ENCODE results near the gene AGAP1. TPM values are rescaled to one million over a fixed set of nuclear protein-coding genes. Genes with fewer than 3 reads are reported as not detected.

AGAP1 gene
- total RNA-seq, 2 experiments from 2014 or later = 2.4 to 4.5 TPM

- no peaks in the 10 kb centered on the region for H3K4me1 Mint-ChIP-seq
- no peak overlapping the region for H3K27ac Mint-ChIP-seq
- POLR2A ChIA-PET = no interaction called here
- no peaks in the 10 kb centered on the region for H3K36me3 Mint-ChIP-seq
- no peak overlapping the region for H3K4me3 Mint-ChIP-seq
- no peaks in the 10 kb centered on the region for H3K9me3 Mint-ChIP-seq
- ATAC-seq (ENCODE audit: low read depth) (no peak), DNase-seq (no peak)
- H3K27me3 Mint-ChIP-seq = no peaks in the 10 kb centered on the region
Observed at GRCh38 chr2:235468978-235469655, 24.7 kb upstream of the AGAP1 start.

DNA sequence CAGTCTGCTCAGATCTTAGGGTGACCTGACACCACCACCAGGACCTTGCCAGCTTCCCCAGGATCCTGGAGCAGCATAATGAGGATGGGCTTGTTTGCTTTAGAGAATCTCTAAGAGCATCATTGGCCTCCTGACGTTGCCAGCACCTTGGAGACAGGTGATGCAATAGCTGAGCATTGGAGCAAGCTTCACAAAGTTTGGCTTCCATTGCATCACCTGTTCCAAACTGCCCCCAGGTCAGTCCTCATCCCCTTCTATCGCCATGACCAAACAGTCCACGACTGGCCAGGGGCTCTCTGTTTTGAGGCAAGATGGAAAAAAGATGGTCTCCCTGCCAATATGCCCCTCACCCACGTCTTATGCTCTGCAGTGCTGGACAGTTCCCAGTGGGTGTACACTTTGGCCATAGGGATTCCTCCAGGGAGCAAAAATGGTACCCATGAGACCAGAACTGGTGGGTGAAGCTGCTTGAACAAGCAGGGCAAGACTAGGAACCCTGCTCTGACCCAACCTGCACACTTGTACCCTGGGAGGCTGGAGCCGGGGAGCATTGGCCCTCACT lies 22.6 kb upstream of the AGAP1 start:
- Mint-ChIP-seq H3K27ac (no peak overlapping the region), H3K27me3 (no peaks in the 10 kb centered on the region), H3K4me3 (no peak overlapping the region), H3K36me3 (no peaks in the 10 kb centered on the region), H3K9me3 (peaks cover 2% of the 10 kb centered on the region), H3K4me1 (no peaks in the 10 kb centered on the region)
- DNase-seq (no peak), ATAC-seq (ENCODE audit: low read depth) (no peak)
- POLR2A ChIA-PET = no interaction called here

GRCh38 chr2:235472443-235472842 lies 21.4 kb upstream of the AGAP1 start:
- ATAC-seq (ENCODE audit: low read depth) = no peak
- no peaks in the 10 kb centered on the region for H3K27me3 Mint-ChIP-seq

DNA sequence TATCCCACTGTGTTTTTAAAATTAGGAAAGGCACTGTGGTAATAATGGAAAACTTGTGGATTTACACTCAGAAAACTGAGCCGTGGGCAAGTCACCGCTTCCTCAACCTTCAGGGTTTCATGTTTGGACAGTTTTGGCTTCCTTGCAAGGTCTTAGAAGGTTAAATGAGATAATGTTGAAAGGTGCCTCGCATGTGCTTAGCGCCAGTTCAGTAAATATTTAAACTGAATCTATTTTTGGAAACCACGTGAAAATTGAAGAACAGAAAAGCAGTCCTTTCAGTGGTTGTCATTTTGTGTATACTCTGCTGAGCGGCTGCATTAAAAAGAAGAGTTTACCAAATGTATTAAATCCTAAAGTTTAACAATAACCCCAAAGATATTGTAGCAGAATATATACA lies 15.2 kb upstream of the AGAP1 start:
- Mint-ChIP-seq H3K27me3 (peaks cover 3% of the 10 kb centered on the region), H3K4me1 (peaks cover 3% of the 10 kb centered on the region), H3K27ac (no peak overlapping the region), H3K4me3 (no peak overlapping the region), H3K9me3 (peaks cover 2% of the 10 kb centered on the region), H3K36me3 (no peaks in the 10 kb centered on the region)
- no peak for DNase-seq
- no peak for ATAC-seq (ENCODE audit: low read depth)
- POLR2A ChIA-PET = no interaction called here

More at GRCh38 chr2:235472443-235472842, 21.4 kb upstream of the AGAP1 start:
- Mint-ChIP-seq H3K4me1 (no peaks in the 10 kb centered on the region), H3K36me3 (no peaks in the 10 kb centered on the region), H3K9me3 (peaks cover 2% of the 10 kb centered on the region), H3K27ac (no peak overlapping the region), H3K4me3 (no peak overlapping the region)
- DNase-seq = no peak
- POLR2A ChIA-PET = no interaction called here

- no peak overlapping the region for H3K27ac Mint-ChIP-seq
- no peak for DNase-seq
- no peak overlapping the region for H3K4me3 Mint-ChIP-seq
- H3K27me3 Mint-ChIP-seq = peaks cover 6% of the 10 kb centered on the region
- H3K4me1 Mint-ChIP-seq = peaks cover 3% of the 10 kb centered on the region
- no peaks in the 10 kb centered on the region for H3K36me3 Mint-ChIP-seq
- POLR2A ChIA-PET = no interaction called here
- ATAC-seq (ENCODE audit: low read depth) = no peak
- peaks cover 2% of the 10 kb centered on the region for H3K9me3 Mint-ChIP-seq
Observed at GRCh38 chr2:235479604-235480003, 14.2 kb upstream of the AGAP1 start.

GRCh38 chr2:235480614-235481013 lies 13.2 kb upstream of the AGAP1 start:
- peaks cover 6% of the 10 kb centered on the region for H3K27me3 Mint-ChIP-seq
- H3K4me1 Mint-ChIP-seq = peaks cover 3% of the 10 kb centered on the region
- DNase-seq (no peak), ATAC-seq (ENCODE audit: low read depth) (no peak)
- no peak overlapping the region for H3K27ac Mint-ChIP-seq
- POLR2A ChIA-PET = no interaction called here
- peaks cover 2% of the 10 kb centered on the region for H3K9me3 Mint-ChIP-seq
- no peaks in the 10 kb centered on the region for H3K36me3 Mint-ChIP-seq
- H3K4me3 Mint-ChIP-seq = no peak overlapping the region

GRCh38 chr2:235483313-235483712 lies 10.5 kb upstream of the AGAP1 start:
- DNase-seq (no peak), ATAC-seq (ENCODE audit: low read depth) (no peak)
- POLR2A ChIA-PET = no interaction called here
- no peaks in the 10 kb centered on the region for H3K36me3 Mint-ChIP-seq
- no peak overlapping the region for H3K4me3 Mint-ChIP-seq
- no peak overlapping the region for H3K27ac Mint-ChIP-seq
- peaks cover 8% of the 10 kb centered on the region for H3K27me3 Mint-ChIP-seq
- H3K9me3 Mint-ChIP-seq = no peaks in the 10 kb centered on the region
- H3K4me1 Mint-ChIP-seq = peaks cover 3% of the 10 kb centered on the region

DNA sequence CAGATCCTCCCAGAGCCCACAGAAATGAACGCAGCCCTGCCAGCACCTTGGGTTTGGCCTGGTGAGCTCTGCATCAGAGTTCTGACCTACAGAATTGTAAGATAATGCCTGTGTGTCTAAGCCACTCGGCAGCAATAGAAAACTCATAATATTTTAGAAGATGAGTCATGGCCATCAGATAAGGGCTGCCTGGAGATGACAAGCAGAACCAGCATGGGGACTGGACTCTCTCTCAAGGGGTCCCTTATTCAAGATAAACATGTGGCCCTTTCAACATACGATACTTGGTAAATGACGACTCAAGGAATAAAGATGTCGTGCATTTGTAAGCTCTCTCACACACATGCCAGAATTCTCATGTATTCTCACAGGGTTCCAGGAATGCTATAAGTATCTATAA lies 8.5 kb upstream of the AGAP1 start:
- H3K9me3 Mint-ChIP-seq = no peaks in the 10 kb centered on the region

GRCh38 chr2:235486729-235487128 lies 7.1 kb upstream of the AGAP1 start:
- Mint-ChIP-seq H3K27ac (no peak overlapping the region), H3K27me3 (peaks cover 22% of the 10 kb centered on the region), H3K36me3 (no peaks in the 10 kb centered on the region), H3K4me1 (no peaks in the 10 kb centered on the region), H3K9me3 (no peaks in the 10 kb centered on the region), H3K4me3 (no peak overlapping the region)
- ATAC-seq (ENCODE audit: low read depth) = no peak
- DNase-seq = no peak
- POLR2A ChIA-PET = no interaction called here

More for the DNA sequence above, 8.5 kb upstream of the AGAP1 start:
- no peak for ATAC-seq (ENCODE audit: low read depth)
- no peak for DNase-seq
- no peak overlapping the region for H3K27ac Mint-ChIP-seq
- peaks cover 3% of the 10 kb centered on the region for H3K4me1 Mint-ChIP-seq
- peaks cover 12% of the 10 kb centered on the region for H3K27me3 Mint-ChIP-seq
- no peaks in the 10 kb centered on the region for H3K36me3 Mint-ChIP-seq
- POLR2A ChIA-PET = no interaction called here
- H3K4me3 Mint-ChIP-seq = no peak overlapping the region

- no peak for DNase-seq
- ATAC-seq (ENCODE audit: low read depth) = no peak
- POLR2A ChIA-PET = no interaction called here
- peaks cover 1% of the 10 kb centered on the region for H3K36me3 Mint-ChIP-seq
- no peak overlapping the region for H3K4me3 Mint-ChIP-seq
- H3K4me1 Mint-ChIP-seq = peaks cover 2% of the 10 kb centered on the region
- H3K9me3 Mint-ChIP-seq = no peaks in the 10 kb centered on the region
- peaks cover 33% of the 10 kb centered on the region for H3K27me3 Mint-ChIP-seq
- H3K27ac Mint-ChIP-seq = no peak overlapping the region
Observed at GRCh38 chr2:235489897-235490296, 3.9 kb upstream of the AGAP1 start.

DNA sequence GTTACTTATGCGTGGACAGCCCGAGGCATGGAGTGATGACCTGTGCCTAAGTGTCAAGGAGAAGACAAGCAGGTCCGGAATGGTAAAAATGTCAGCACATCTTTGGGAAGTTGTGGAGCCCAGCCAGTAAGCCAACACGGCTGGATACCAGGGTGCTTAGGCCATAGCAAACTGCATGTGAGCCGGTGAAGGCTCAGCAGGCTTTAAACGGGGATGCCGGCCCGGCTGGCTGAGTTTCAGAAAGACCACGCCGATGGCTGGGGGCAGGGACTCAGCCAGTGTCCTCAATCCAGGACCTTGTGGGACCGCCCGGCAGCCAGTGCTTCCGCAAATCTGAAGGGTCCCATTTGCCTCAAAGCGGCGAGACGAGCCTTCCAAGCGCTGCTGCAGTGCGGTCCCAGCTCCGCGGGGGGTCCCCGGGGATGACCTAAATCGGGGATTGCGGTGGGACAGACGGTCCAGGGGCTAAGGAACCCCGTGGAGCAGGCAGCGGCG lies 946 bp upstream of the AGAP1 start:
- H3K4me1 Mint-ChIP-seq = peaks cover 4% of the 10 kb centered on the region
- no peak for DNase-seq
- peak overlapping the region; percentile 83 for H3K4me3 Mint-ChIP-seq
- H3K27me3 Mint-ChIP-seq = peaks cover 52% of the 10 kb centered on the region
- peak overlapping the region; percentile 45 for H3K27ac Mint-ChIP-seq
- no peak for ATAC-seq (ENCODE audit: low read depth)
- peaks cover 1% of the 10 kb centered on the region for H3K36me3 Mint-ChIP-seq
- POLR2A ChIA-PET = no interaction called here
- H3K9me3 Mint-ChIP-seq = no peaks in the 10 kb centered on the region

DNA sequence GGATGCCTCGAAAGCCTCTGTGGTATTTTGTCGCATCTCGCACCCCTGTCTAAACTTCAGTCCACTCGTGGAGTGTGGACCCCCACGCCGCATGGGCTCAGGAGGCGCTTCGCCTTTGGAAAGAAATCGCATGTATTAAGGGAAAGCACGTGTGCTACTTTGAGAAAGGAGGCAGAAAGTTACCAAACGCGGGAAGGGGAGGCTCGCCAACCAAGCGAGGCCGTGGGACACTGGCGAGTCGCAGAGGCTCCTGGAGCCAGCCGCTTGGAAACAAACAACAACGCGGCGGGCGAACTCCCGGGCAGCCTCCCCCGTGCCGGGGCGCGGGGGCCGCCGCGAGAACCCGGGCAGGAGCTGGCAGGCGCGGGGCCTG lies 455 bp upstream of the AGAP1 start:
- Mint-ChIP-seq H3K4me3 (peak overlapping the region; percentile 83), H3K27ac (peak overlapping the region; percentile 45), H3K9me3 (no peaks in the 10 kb centered on the region), H3K27me3 (peaks cover 56% of the 10 kb centered on the region), H3K36me3 (peaks cover 1% of the 10 kb centered on the region), H3K4me1 (peaks cover 4% of the 10 kb centered on the region)
- ATAC-seq (ENCODE audit: low read depth) (no peak), DNase-seq (no peak)
- POLR2A ChIA-PET = no interaction called here

DNA sequence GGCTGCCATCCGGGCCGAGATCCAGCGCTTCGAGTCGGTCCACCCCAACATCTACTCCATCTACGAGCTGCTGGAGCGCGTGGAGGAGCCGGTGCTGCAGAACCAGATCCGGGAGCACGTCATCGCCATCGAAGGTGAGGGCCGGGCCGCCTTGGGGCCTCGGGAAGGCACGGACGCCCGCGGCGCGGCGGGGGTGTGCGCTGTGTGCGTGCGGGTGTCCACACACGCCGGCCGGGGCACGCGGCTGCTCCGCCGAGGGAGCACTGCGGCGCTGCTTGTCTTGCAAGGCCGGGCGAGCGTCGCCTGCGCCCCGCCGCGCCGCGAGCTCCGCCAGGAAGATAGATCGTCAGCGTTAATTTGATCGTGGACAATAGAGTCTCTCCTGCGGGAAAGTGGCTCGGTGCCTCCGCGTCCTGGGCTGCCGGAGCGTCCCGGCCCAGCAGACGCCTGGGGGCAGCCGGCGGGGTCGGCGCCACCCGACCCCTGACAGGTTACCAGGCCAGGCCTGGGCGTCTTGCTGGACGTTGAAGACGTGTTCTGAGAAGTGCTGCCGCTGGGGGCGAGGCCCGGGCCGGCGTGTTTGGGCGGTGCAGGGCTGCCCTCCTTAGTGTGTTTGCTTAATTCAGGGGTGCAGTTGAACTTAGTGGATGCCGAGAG lies 1.0 kb downstream of the AGAP1 start:
- peak; percentile 37 for DNase-seq
- POLR2A ChIA-PET = no interaction called here
- ATAC-seq (ENCODE audit: low read depth) = no peak
- Mint-ChIP-seq H3K27me3 (peaks cover 64% of the 10 kb centered on the region), H3K36me3 (peaks cover 1% of the 10 kb centered on the region), H3K27ac (no peak overlapping the region), H3K4me1 (peaks cover 4% of the 10 kb centered on the region), H3K9me3 (no peaks in the 10 kb centered on the region), H3K4me3 (peak overlapping the region; percentile 61)
